Activated CD4-positive, alpha-beta T cell treated with anti-CD3 and anti-CD28 coated beads, Interleukin-2, amount 10 ng/mL, durations not matched to agents 7 days and 5 days (primary cell): ENCODE results near the gene HSD3B7. TPM values are rescaled to one million over a fixed set of nuclear protein-coding genes. Genes with fewer than 3 reads are reported as not detected.

Source experiments
- CTCF ChIA-PET: fragments of 350-600 bp; sonication (Branson Sonifier 250); formaldehyde crosslinking; loops from one replicate; lab custom pipeline; 2021; ENCODE audit warnings: antibody characterized with exemption; lab: Charles Lee
- POLR2A ChIA-PET: fragments of 350-600 bp; sonication (Branson Sonifier 250); formaldehyde crosslinking; loops from one replicate; lab custom pipeline; 2021; ENCODE audit warnings: antibody characterized with exemption; lab: Charles Lee
- DNase-seq: peaks from one replicate; pipeline ENCODE4 v3.0.0-alpha.2; 2020
- H3K27ac Mint-ChIP-seq: one replicate; pipeline ENCODE4 v1.8.0; 2021; ENCODE audit warnings: mild to moderate bottlenecking, moderate library complexity, mixed read lengths
- H3K27me3 Mint-ChIP-seq: one replicate; pipeline ENCODE4 v1.8.0; 2021; ENCODE audit warnings: mixed read lengths
- H3K36me3 Mint-ChIP-seq: one replicate; pipeline ENCODE4 v1.8.0; 2021; ENCODE audit warnings: low read depth, mixed read lengths
- H3K4me1 Mint-ChIP-seq: one replicate; pipeline ENCODE4 v1.8.0; 2021; ENCODE audit warnings: mixed read lengths
- H3K4me3 Mint-ChIP-seq: one replicate; pipeline ENCODE4 v1.8.0; 2021; ENCODE audit warnings: mild to moderate bottlenecking, moderate library complexity, mixed read lengths
- H3K9me3 Mint-ChIP-seq: one replicate; pipeline ENCODE4 v1.8.0; 2021; ENCODE audit warnings: mixed read lengths
- total RNA-seq, 2 experiments: library from RNA; stranded (reverse); gene quantifications; one replicate each; pipeline ENCODE4 v1.2.3, GENCODE V29; 2021

HSD3B7 gene
- total RNA-seq, 2 experiments from 2014 or later, result 3.4 to 3.5 TPM

DNA sequence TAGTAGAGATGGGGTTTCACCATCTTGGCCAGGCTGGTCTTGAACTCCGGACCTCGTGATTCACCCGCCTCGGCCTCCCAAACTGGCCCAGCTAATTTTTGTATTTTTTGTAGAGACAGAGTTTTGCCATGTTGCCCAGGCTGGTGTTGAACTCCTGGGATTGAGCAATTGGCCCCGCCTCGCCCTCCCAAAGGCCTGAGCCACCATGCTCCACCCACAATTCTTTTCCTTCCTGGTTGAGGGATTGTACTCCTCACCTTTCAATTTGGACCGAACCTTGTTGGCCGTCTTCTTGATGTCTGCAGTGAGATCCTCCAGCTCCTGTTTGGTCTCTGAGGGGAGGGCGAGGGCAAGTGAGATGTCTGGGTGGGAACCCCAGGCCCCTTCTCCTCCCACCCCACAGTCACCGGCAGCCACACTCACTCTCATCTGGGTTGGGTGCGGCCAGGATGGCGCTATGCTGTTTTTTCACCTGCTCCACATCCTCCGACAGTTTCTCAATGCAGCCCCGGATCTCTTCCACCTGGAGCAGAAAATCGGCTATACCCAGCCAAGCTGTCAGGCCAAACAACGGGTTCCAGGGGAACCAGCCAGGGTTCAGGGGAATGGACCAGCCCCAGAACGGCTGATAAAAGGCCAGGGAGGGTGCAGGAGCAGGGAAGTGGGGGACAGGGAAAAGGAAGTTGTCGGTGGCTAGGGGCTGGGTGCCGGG, 15.8 kb downstream of the HSD3B7 start:
- H3K4me3 Mint-ChIP-seq, result no peak overlapping the region
- ChIA-PET CTCF (interaction anchor here (0.9 to 1.3 kb wide), 2 partner anchors 16 to 36 kb away, joined by 3 read pairs; no protein-coding TSS in a partner anchor), POLR2A (interaction anchor here (0.8 kb wide), 1 partner anchor 13 kb away, joined by 3 read pairs; no protein-coding TSS in a partner anchor)
- H3K4me1 Mint-ChIP-seq, result peaks cover 8% of the 10 kb centered on the region
- no peak for DNase-seq
- no peak overlapping the region for H3K27ac Mint-ChIP-seq
- peaks cover 8% of the 10 kb centered on the region for H3K27me3 Mint-ChIP-seq
- H3K36me3 Mint-ChIP-seq, result no peaks in the 10 kb centered on the region
- H3K9me3 Mint-ChIP-seq, result no peaks in the 10 kb centered on the region

GRCh38 chr16:31001507-31002249, 16.7 kb downstream of the HSD3B7 start:
- ChIA-PET CTCF (interaction anchor here (1.0 to 2.8 kb wide), 5 partner anchors 8 to 141 kb away, joined by 3 to 10 read pairs (median 4); no protein-coding TSS in a partner anchor), POLR2A (no interaction called here)
- H3K36me3 Mint-ChIP-seq, result no peaks in the 10 kb centered on the region
- H3K4me3 Mint-ChIP-seq, result no peak overlapping the region
- H3K9me3 Mint-ChIP-seq, result no peaks in the 10 kb centered on the region
- no peak for DNase-seq
- H3K4me1 Mint-ChIP-seq, result peaks cover 3% of the 10 kb centered on the region
- H3K27me3 Mint-ChIP-seq, result peaks cover 13% of the 10 kb centered on the region
- H3K27ac Mint-ChIP-seq, result no peak overlapping the region

GRCh38 chr16:31002250-31002700, 17.3 kb downstream of the HSD3B7 start:
- CTCF ChIA-PET, result interaction anchor here (1.0 to 2.8 kb wide), 5 partner anchors 8 to 140 kb away, joined by 3 to 10 read pairs (median 4); no protein-coding TSS in a partner anchor
- H3K4me3 Mint-ChIP-seq, result no peak overlapping the region
- no peak overlapping the region for H3K27ac Mint-ChIP-seq
- POLR2A ChIA-PET, result no interaction called here
- no peak for DNase-seq
- H3K4me1 Mint-ChIP-seq, result no peaks in the 10 kb centered on the region
- peaks cover 14% of the 10 kb centered on the region for H3K27me3 Mint-ChIP-seq
- H3K36me3 Mint-ChIP-seq, result no peaks in the 10 kb centered on the region
- no peaks in the 10 kb centered on the region for H3K9me3 Mint-ChIP-seq

DNA sequence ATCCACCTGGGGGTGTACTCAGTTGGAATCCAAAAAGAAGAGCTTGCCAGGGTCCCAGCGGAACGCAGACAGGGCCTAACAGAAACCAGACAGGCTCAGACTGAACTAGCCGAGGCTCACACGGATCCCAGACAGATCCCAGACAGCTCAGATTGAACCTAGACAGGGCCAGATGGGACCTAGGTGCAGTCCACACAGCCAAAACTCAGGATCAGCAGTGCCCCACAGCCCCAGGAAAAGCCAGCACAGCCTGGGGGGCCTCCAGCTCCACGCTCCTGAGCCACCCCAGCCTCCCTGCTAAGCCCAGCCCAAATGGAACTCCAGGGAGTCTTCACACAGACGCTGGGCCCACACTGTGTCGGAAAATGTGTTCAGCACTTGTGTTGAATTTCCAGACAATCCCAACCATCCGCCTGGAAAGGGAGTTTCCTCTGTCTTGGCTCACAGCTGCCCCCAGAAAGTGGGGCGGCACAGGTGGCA, 17.9 kb downstream of the HSD3B7 start:
- Mint-ChIP-seq H3K27me3 (peaks cover 14% of the 10 kb centered on the region), H3K9me3 (no peaks in the 10 kb centered on the region), H3K27ac (no peak overlapping the region), H3K4me1 (no peaks in the 10 kb centered on the region), H3K36me3 (no peaks in the 10 kb centered on the region), H3K4me3 (no peak overlapping the region)
- no peak for DNase-seq
- POLR2A ChIA-PET, result no interaction called here
- CTCF ChIA-PET, result interaction anchor here (1.0 to 2.8 kb wide), 5 partner anchors 9 to 139 kb away, joined by 3 to 10 read pairs (median 4); no protein-coding TSS in a partner anchor

DNA sequence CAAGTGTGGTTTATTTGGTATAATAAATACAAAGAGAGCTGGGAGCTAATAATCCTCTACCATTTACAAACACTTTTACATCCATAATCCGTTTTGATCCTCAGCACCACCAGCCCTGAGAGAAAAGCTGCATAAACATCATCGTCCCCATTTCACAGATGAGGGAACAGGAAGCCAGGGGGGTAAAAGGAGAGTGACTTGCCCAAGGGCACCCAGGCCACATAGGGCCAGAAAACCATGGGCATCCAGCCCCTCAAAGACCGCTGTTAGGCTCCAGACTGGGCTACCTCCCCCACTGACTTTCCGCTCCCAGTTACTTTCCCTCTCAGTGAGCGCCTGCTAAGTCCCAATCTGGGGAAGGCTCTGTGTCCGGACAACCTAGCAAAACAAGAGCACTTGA, 18.7 kb downstream of the HSD3B7 start:
- Mint-ChIP-seq H3K4me1 (no peaks in the 10 kb centered on the region), H3K27me3 (peaks cover 7% of the 10 kb centered on the region)
- POLR2A ChIA-PET, result no interaction called here

GRCh38 chr16:31004658-31005057, 19.7 kb downstream of the HSD3B7 start:
- no peak for DNase-seq
- ChIA-PET POLR2A (no interaction called here), CTCF (interaction anchor here (1.3 to 2.8 kb wide), 2 partner anchors 94 to 138 kb away, joined by 3 to 10 read pairs; no protein-coding TSS in a partner anchor)
- Mint-ChIP-seq H3K9me3 (no peaks in the 10 kb centered on the region), H3K4me1 (peaks cover under 1% of the 10 kb centered on the region), H3K27me3 (peaks cover 13% of the 10 kb centered on the region), H3K27ac (no peak overlapping the region), H3K36me3 (no peaks in the 10 kb centered on the region), H3K4me3 (no peak overlapping the region)

More for the DNA sequence above, 18.7 kb downstream of the HSD3B7 start:
- H3K9me3 Mint-ChIP-seq, result no peaks in the 10 kb centered on the region
- CTCF ChIA-PET, result interaction anchor here (1.1 to 2.8 kb wide), 2 partner anchors 16 to 138 kb away, joined by 3 to 10 read pairs; no protein-coding TSS in a partner anchor
- H3K36me3 Mint-ChIP-seq, result no peaks in the 10 kb centered on the region
- H3K4me3 Mint-ChIP-seq, result no peak overlapping the region
- H3K27ac Mint-ChIP-seq, result no peak overlapping the region
- no peak for DNase-seq

DNA sequence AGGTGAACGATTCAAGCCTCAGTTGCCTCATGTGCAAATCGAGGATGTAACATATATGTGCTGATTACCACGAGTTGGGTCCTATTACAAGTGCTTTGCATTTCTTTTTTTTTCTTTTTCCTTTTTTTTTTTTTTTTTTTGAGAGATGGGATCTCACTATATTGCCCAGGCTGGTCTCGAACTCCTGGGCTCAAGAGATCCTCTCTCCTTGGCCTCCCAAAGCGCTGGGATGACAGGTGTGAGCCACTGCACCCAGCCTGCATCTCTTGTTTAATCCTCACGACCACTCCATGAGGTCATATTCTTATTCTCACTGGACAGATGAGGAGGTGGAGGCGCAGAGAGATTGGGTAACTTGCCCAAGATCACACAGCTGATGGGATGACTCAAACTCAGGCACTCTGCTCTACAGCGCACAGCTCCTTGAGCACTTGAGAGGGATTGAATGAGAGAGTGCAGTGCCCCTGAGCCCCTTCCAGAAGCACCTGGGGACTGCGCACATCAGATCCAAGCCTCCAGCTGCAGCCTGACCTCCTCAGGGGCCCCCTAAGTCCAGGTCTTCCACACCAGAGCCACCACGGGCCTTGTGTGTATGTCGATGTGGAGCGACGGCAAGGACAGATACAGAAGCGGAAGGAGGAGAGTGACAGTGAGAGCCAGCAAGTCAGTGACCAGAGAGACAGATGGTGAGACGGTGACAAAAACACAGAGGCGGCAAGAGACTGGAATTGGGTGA, 20.5 kb downstream of the HSD3B7 start:
- no peak overlapping the region for H3K27ac Mint-ChIP-seq
- no peaks in the 10 kb centered on the region for H3K36me3 Mint-ChIP-seq
- no peak overlapping the region for H3K4me3 Mint-ChIP-seq
- H3K4me1 Mint-ChIP-seq, result peaks cover 4% of the 10 kb centered on the region
- no peaks in the 10 kb centered on the region for H3K9me3 Mint-ChIP-seq
- ChIA-PET POLR2A (no interaction called here), CTCF (interaction anchor here (1.3 kb wide), 1 partner anchor 93 kb away, joined by 3 read pairs; no protein-coding TSS in a partner anchor)
- DNase-seq, result no peak
- H3K27me3 Mint-ChIP-seq, result peaks cover 18% of the 10 kb centered on the region

- Mint-ChIP-seq H3K27ac (no peak overlapping the region), H3K27me3 (peaks cover 21% of the 10 kb centered on the region), H3K9me3 (no peaks in the 10 kb centered on the region), H3K36me3 (no peaks in the 10 kb centered on the region), H3K4me3 (no peak overlapping the region), H3K4me1 (peaks cover 6% of the 10 kb centered on the region)
- ChIA-PET POLR2A (no interaction called here), CTCF (no interaction called here)
- no peak for DNase-seq
Measured at GRCh38 chr16:31006086-31006385, 21.0 kb downstream of the HSD3B7 start.

DNA sequence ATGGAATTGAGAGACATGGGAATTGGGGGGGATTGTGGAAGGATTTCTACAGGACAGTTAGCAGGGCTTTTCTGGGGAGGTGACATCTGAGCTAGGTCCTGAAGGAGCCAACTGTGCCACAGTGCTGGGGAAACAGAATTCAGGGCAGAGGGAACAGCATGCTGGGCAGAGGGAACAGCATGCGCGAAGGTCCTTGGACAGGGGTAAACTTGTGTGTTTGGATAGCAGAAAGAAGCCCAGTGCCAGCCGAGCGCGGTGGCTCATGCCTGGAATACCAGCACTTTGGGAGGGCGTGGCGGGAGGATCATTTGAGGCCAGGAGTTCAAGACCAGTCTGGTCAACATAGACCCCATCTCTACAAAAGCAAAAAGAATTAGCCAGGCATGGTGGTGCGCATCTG, 21.6 kb downstream of the HSD3B7 start:
- Mint-ChIP-seq H3K4me3 (no peak overlapping the region), H3K36me3 (no peaks in the 10 kb centered on the region), H3K27me3 (peaks cover 27% of the 10 kb centered on the region), H3K9me3 (no peaks in the 10 kb centered on the region), H3K27ac (no peak overlapping the region), H3K4me1 (peaks cover 11% of the 10 kb centered on the region)
- no peak for DNase-seq
- ChIA-PET CTCF (no interaction called here), POLR2A (no interaction called here)

- Mint-ChIP-seq H3K4me3 (no peak overlapping the region), H3K27me3 (peaks cover 33% of the 10 kb centered on the region), H3K36me3 (no peaks in the 10 kb centered on the region), H3K4me1 (peaks cover 12% of the 10 kb centered on the region), H3K27ac (no peak overlapping the region), H3K9me3 (no peaks in the 10 kb centered on the region)
- ChIA-PET POLR2A (no interaction called here), CTCF (no interaction called here)
- DNase-seq, result no peak
Measured at GRCh38 chr16:31007684-31008083, 22.7 kb downstream of the HSD3B7 start.

- Mint-ChIP-seq H3K9me3 (no peaks in the 10 kb centered on the region), H3K27me3 (peaks cover 35% of the 10 kb centered on the region)
Measured at GRCh38 chr16:31008149-31008548, 23.1 kb downstream of the HSD3B7 start.

GRCh38 chr16:31008551-31008950, 23.5 kb downstream of the HSD3B7 start:
- no peak overlapping the region for H3K27ac Mint-ChIP-seq
- no peak for DNase-seq
- no peaks in the 10 kb centered on the region for H3K36me3 Mint-ChIP-seq
- ChIA-PET CTCF (interaction anchor here (1.4 kb wide), 1 partner anchor 9 kb away, joined by 3 read pairs; no protein-coding TSS in a partner anchor), POLR2A (no interaction called here)
- H3K4me3 Mint-ChIP-seq, result no peak overlapping the region
- peaks cover 12% of the 10 kb centered on the region for H3K4me1 Mint-ChIP-seq
- no peaks in the 10 kb centered on the region for H3K9me3 Mint-ChIP-seq
- peaks cover 39% of the 10 kb centered on the region for H3K27me3 Mint-ChIP-seq

More at GRCh38 chr16:31008149-31008548, 23.1 kb downstream of the HSD3B7 start:
- CTCF ChIA-PET, result interaction anchor here (1.4 kb wide), 1 partner anchor 9 kb away, joined by 3 read pairs; no protein-coding TSS in a partner anchor
- no peaks in the 10 kb centered on the region for H3K36me3 Mint-ChIP-seq
- POLR2A ChIA-PET, result no interaction called here
- H3K4me3 Mint-ChIP-seq, result no peak overlapping the region
- no peak for DNase-seq
- peaks cover 12% of the 10 kb centered on the region for H3K4me1 Mint-ChIP-seq
- no peak overlapping the region for H3K27ac Mint-ChIP-seq
